Chondrocyte (in vitro differentiated cells): ENCODE data around the gene DENND2A. TPM values are rescaled to one million over a fixed set of nuclear protein-coding genes. Genes with fewer than 3 reads are reported as not detected.
"Not testable (repeated sequence)": the region's sequence is repeated elsewhere in the genome, so short reads cannot be mapped to it uniquely, and the experiment has no call there.

Experiments used
- DNase-seq: peaks from one replicate; pipeline ENCODE4 v3.0.0; 2021; ENCODE audit warnings: mixed read lengths, low spot score
- H3K27ac Mint-ChIP-seq: one replicate; pipeline ENCODE4 v1.8.0; 2021; ENCODE audit warnings: mild to moderate bottlenecking, moderate library complexity, mixed read lengths; ENCODE audit not compliant: unreplicated experiment
- H3K27me3 Mint-ChIP-seq: 2 replicates; pipeline ENCODE4 v1.8.0; 2021; ENCODE audit warnings: low read depth, mixed read lengths
- H3K36me3 Mint-ChIP-seq: 2 replicates; pipeline ENCODE4 v1.8.0; 2021; ENCODE audit warnings: low read depth, mixed read lengths
- H3K4me1 Mint-ChIP-seq: 2 replicates; pipeline ENCODE4 v1.8.0; 2021; ENCODE audit warnings: low read depth, mild to moderate bottlenecking, mixed read lengths
- H3K4me3 Mint-ChIP-seq: one replicate; pipeline ENCODE4 v1.8.0; 2021; ENCODE audit warnings: mild to moderate bottlenecking, moderate library complexity, mixed read lengths; ENCODE audit not compliant: unreplicated experiment
- H3K9me3 Mint-ChIP-seq: 2 replicates; pipeline ENCODE4 v1.8.0; 2021; ENCODE audit warnings: low read depth, mixed read lengths
- total RNA-seq: library from RNA; stranded (reverse); gene quantifications from 3 replicates; pipeline ENCODE4 v1.2.1, GENCODE V29; 2021
- TF ChIP-seq, protein P1 (sequence below): fragments of 200-600 bp; sonication (generic); IDR thresholded peaks from 2 replicates; pipeline ENCODE4 v1.5.0; 2021; ENCODE audit warnings: antibody characterized with exemption, mild to moderate bottlenecking, moderate library complexity

Gene DENND2A
- total RNA-seq, 1 donor from 2014 or later: 16.0 TPM

GRCh38 chr7:140623980-140624379 lies 16.6 kb downstream of the DENND2A start:
- DNase-seq: no peak
- H3K4me1 Mint-ChIP-seq: peaks cover 56% of the 10 kb centered on the region
- TF ChIP-seq, protein P1, sequence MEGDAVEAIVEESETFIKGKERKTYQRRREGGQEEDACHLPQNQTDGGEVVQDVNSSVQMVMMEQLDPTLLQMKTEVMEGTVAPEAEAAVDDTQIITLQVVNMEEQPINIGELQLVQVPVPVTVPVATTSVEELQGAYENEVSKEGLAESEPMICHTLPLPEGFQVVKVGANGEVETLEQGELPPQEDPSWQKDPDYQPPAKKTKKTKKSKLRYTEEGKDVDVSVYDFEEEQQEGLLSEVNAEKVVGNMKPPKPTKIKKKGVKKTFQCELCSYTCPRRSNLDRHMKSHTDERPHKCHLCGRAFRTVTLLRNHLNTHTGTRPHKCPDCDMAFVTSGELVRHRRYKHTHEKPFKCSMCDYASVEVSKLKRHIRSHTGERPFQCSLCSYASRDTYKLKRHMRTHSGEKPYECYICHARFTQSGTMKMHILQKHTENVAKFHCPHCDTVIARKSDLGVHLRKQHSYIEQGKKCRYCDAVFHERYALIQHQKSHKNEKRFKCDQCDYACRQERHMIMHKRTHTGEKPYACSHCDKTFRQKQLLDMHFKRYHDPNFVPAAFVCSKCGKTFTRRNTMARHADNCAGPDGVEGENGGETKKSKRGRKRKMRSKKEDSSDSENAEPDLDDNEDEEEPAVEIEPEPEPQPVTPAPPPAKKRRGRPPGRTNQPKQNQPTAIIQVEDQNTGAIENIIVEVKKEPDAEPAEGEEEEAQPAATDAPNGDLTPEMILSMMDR: no peak
- no peaks in the 10 kb centered on the region for H3K27me3 Mint-ChIP-seq
- H3K27ac Mint-ChIP-seq: peak overlapping the region; percentile 92
- H3K9me3 Mint-ChIP-seq: no peaks in the 10 kb centered on the region
- no peaks in the 10 kb centered on the region for H3K36me3 Mint-ChIP-seq
- H3K4me3 Mint-ChIP-seq: no peak overlapping the region

DNA sequence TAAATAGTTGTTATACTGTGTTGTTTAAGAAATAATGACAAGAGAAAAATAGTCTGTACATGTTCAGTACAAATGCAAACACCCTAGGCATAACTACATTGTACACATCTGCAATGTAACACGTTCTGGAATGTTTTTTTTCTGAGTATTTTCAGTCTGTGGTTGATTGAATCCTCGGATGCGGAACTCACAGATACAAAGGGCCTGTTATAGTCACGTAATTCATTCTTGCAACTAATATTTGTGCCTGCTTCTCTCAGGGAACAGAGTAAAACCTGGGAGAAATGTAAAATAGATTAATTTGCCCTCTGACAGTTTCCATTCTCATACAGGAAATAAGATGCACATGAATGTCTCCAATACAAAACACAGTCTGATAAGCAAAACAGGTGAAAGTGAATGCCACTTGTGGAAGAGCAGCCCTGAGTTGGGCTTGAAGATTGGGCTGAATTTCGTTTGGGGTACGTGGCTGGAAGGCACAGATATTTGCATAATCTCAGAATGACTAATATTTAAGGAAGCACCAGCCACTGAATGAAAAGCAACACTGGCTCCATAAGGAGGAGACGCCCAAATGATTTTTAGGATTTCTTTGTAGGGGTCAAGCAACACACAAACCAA lies 19.1 kb downstream of the DENND2A start:
- TF ChIP-seq, protein P1: no peak
- H3K4me3 Mint-ChIP-seq: peak overlapping the region; percentile 15
- no peaks in the 10 kb centered on the region for H3K9me3 Mint-ChIP-seq
- no peak for DNase-seq
- no peaks in the 10 kb centered on the region for H3K36me3 Mint-ChIP-seq
- peaks cover 57% of the 10 kb centered on the region for H3K4me1 Mint-ChIP-seq
- H3K27ac Mint-ChIP-seq: peak overlapping the region; percentile 94
- no peaks in the 10 kb centered on the region for H3K27me3 Mint-ChIP-seq

GRCh38 chr7:140619915-140620510 lies 20.6 kb downstream of the DENND2A start:
- not testable (repeated sequence) for DNase-seq, H3K27me3 Mint-ChIP-seq, H3K4me3 Mint-ChIP-seq, H3K9me3 Mint-ChIP-seq, H3K36me3 Mint-ChIP-seq
- Mint-ChIP-seq H3K27ac (peak overlapping the region; percentile 22), H3K4me1 (peaks cover 44% of the 10 kb centered on the region)

DNA sequence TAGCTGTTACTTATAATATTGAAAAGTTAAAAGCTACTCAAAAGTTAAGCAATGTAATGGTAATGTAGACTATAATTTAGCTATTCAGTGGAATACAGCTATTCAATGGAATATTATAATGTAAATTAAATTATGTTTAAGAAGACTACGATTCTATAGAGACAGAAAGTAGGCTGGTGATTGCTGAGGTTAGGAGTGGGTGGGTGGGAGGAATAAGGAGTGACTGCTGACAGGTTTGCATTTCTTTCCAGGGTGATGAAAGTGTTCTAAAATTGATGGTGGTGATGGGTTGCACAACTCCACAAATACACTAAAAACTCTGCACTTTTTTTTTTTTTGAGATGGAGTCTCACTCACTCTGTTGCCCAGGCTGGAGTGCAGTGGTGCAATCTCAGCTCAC lies 21.4 kb downstream of the DENND2A start:
- DNase-seq: no peak
- H3K27ac Mint-ChIP-seq: no peak overlapping the region
- no peaks in the 10 kb centered on the region for H3K9me3 Mint-ChIP-seq
- peaks cover 36% of the 10 kb centered on the region for H3K4me1 Mint-ChIP-seq
- H3K27me3 Mint-ChIP-seq: no peaks in the 10 kb centered on the region
- TF ChIP-seq, protein P1: no peak
- no peak overlapping the region for H3K4me3 Mint-ChIP-seq
- H3K36me3 Mint-ChIP-seq: no peaks in the 10 kb centered on the region

- H3K27ac Mint-ChIP-seq: no peak overlapping the region
- peaks cover 37% of the 10 kb centered on the region for H3K4me1 Mint-ChIP-seq
- no peak for DNase-seq
- H3K27me3 Mint-ChIP-seq: no peaks in the 10 kb centered on the region
- H3K4me3 Mint-ChIP-seq: no peak overlapping the region
- no peaks in the 10 kb centered on the region for H3K36me3 Mint-ChIP-seq
- no peaks in the 10 kb centered on the region for H3K9me3 Mint-ChIP-seq
- TF ChIP-seq, protein P1: no peak
Measured at GRCh38 chr7:140618306-140618705, 22.3 kb downstream of the DENND2A start.

- peaks cover 34% of the 10 kb centered on the region for H3K4me1 Mint-ChIP-seq
- H3K9me3 Mint-ChIP-seq: no peaks in the 10 kb centered on the region
- H3K36me3 Mint-ChIP-seq: no peaks in the 10 kb centered on the region
- no peak for DNase-seq
- no peak overlapping the region for H3K27ac Mint-ChIP-seq
- no peak overlapping the region for H3K4me3 Mint-ChIP-seq
- TF ChIP-seq, protein P1: no peak
- H3K27me3 Mint-ChIP-seq: no peaks in the 10 kb centered on the region
Measured at GRCh38 chr7:140617081-140617480, 23.5 kb downstream of the DENND2A start.
